IPS-18c (cell line): ENCODE data around the gene CELSR1.

Experiments used
- H3K4me3 ChIP-seq: 2 replicates; pipeline ENCODE4 v1.7.0; 2013; ENCODE audit warnings: low read depth, mild to moderate bottlenecking, low read length, moderate library complexity; ENCODE audit not compliant: insufficient read depth
- H3K9me3 ChIP-seq: one replicate; pipeline ENCODE4 v1.6.1; 2013; ENCODE audit warnings: mild to moderate bottlenecking, low read length, moderate library complexity; ENCODE audit not compliant: control insufficient read depth, insufficient read depth

Gene CELSR1

DNA sequence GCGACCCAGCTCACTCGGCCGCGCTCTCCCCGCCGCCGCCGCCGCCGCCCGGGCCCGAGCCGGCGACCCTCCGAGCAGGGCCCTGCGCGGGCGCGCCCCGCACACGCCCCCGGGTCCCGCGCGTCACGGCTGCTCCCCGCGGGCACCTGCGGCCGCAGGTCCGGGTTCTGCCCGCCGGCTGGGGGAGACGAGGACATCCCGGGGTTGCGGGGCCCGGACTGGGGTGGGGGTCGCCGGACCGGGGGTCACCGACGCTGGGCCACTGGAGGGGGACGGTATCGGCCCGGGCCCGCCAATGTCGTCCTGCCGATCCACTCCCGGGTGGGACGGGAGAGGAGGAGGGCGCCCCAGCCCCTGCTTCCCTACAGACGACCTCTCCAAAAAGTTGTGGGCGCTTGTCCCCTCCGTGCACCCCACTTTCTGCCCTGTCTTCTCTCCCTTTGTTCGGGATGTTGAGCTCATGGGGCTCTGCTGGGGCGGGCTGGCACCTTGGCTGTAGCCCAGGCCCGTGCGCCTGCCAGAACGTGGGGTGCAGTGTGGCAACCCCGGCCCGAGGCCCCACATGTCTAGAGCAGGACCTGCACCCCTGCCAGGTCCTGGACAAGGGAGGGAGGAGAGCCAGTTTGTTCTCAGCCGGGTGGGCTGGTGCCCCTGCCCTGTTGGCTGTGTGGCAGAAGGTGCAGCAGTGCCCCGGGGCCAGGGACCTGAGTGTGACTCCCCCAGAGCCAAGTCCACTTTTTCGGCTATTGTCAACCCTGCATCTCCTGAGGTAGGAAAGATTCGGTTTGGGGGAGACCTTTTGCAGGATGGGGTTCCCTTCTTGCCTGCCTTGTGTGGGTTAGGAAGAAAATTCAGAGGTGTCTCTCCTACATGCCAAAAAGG is 40.2 kb upstream of the CELSR1 start:
- Histone ChIP-seq H3K4me3 (peak overlapping the region; percentile 50), H3K9me3 (no peaks in the 10 kb centered on the region)

GRCh38 chr22:46576556-46577367 is 39.3 kb upstream of the CELSR1 start:
- H3K9me3 ChIP-seq, result no peaks in the 10 kb centered on the region
- H3K4me3 ChIP-seq, result peak overlapping the region; percentile 61

- Histone ChIP-seq H3K9me3 (no peaks in the 10 kb centered on the region), H3K4me3 (peak overlapping the region; percentile 61)
Observed at GRCh38 chr22:46575911-46576555, 38.6 kb upstream of the CELSR1 start.

GRCh38 chr22:46574993-46575910 is 37.8 kb upstream of the CELSR1 start:
- no peak overlapping the region for H3K4me3 ChIP-seq
- H3K9me3 ChIP-seq, result no peaks in the 10 kb centered on the region

GRCh38 chr22:46574438-46574992 is 37.1 kb upstream of the CELSR1 start:
- Histone ChIP-seq H3K4me3 (no peak overlapping the region), H3K9me3 (no peaks in the 10 kb centered on the region)

DNA sequence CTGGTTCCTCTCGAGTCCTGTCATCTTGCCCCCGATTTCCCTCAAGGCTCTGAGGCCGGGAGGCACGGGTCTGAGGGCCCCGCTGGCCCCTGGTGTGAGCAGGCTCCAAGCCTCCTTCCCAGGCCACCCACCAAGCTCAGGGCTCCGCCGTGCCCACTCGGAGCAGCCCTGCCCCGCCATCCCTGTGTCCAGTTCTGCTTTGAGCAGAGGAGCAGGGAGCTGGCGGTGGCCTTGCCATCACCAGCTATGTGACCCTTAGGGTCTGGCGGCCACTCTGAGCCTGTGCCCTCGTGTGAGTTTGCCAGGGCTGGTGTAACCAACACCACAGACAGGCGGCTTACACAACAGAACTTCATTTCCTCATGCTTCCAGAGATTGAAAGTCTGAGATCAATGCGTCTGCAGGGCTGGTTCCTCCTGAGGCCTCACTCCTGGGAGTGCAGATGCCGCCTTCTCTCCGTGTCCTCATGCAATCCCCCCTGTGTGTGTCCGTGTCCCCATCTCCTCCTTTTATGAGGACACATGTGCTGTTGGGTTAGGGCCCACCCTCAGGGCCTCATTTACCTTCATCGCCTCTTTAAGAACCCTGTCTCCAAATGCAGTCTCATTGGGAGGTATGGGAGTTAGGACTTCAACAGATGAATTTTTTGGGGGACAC is 36.5 kb upstream of the CELSR1 start:
- no peaks in the 10 kb centered on the region for H3K9me3 ChIP-seq
- no peak overlapping the region for H3K4me3 ChIP-seq

- H3K9me3 ChIP-seq, result no peaks in the 10 kb centered on the region
- H3K4me3 ChIP-seq, result no peak overlapping the region; the same call in 1 of the 2 replicates
Observed at GRCh38 chr22:46572911-46573780, 35.7 kb upstream of the CELSR1 start.

DNA sequence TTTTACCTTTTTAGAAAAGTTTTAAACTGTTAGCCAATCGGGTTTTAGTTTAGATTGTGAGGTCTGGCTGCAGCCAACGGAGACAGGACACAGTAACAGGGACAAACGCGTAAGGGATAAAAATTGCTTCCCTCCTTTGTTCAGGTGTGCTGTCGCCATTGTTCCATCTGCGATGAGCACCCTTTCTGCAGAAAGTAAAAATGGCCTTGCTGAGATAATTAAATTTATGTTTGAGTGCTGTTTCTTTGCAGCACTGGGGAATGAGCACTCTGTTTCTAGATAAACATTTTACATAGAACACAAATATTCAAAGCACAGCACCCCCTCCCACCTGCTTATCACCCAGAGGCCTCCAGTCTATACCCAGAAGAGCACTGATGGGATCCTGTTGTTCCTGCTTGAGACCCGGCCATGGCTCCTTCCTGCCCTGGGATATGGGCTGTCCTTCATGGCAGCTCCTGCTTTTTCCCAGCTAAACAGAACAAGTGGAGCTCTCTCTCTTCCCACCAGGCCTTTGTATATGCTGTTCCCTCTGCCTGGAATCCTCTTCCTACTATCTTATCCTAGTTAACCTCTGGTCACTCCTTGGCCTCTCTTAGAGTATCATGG is 34.3 kb upstream of the CELSR1 start:
- Histone ChIP-seq H3K4me3 (no peak overlapping the region), H3K9me3 (no peaks in the 10 kb centered on the region)

GRCh38 chr22:46569848-46570695 is 32.7 kb upstream of the CELSR1 start:
- no peaks in the 10 kb centered on the region for H3K9me3 ChIP-seq
- no peak overlapping the region for H3K4me3 ChIP-seq

- no peak overlapping the region for H3K4me3 ChIP-seq
- no peaks in the 10 kb centered on the region for H3K9me3 ChIP-seq
Observed at GRCh38 chr22:46569055-46569847, 31.8 kb upstream of the CELSR1 start.

DNA sequence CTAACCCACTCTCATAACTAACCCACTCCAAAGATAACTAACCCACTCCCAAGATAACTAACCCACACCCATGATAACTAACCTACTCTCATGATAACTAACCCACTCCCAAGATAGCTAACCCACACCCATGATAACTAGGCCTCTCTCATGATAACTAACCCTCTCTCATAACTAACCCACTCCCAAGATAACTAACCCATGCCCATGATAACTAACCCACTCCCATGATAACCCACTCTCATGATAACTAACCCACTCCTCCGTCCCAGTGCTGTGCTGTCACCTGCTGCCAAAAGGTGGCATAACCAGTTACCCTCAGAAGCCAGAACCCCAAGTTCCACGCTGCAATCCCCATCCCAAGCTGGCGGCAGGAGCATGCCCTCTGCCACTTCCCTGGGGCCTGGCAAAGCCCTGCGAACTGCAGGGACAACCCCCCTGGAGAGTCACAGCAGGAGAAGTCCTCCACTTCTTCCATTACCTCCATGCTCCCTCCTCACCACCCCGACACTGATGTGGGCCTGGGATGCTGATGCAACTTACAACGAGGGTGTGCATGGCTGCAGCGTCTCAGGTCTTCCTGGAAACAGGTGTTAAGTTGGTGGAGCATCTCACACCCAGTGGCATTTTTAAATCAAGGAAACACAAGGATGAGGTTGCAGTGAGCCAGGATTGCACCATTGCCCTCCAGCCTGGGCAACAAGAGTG is 30.8 kb upstream of the CELSR1 start:
- Histone ChIP-seq H3K9me3 (no peaks in the 10 kb centered on the region), H3K4me3 (no peak overlapping the region)

DNA sequence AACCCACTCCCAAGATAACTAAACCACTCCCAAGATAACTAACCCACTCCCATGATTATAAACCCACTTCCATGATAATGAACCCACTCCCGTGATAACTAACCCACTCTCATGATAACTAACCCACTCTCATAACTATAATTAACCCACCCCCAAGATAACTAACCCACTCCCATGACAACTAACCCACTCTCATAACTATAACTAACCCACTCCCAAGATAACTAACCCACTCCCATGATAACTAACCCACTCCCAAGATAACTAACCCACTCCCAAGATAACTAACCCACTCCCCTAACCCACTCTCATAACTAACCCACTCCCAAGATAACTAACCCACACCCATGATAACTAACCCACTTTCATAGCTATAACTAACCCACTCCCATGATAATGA is 30.1 kb upstream of the CELSR1 start:
- no peak overlapping the region for H3K4me3 ChIP-seq
- no peaks in the 10 kb centered on the region for H3K9me3 ChIP-seq

- Histone ChIP-seq H3K9me3 (peaks cover 4% of the 10 kb centered on the region), H3K4me3 (no peak overlapping the region)
Observed at GRCh38 chr22:46564084-46564714, 26.8 kb upstream of the CELSR1 start.
